Measurements from ENCODE around the gene OLFML3. TPM values are rescaled to one million over a fixed set of nuclear protein-coding genes. Genes with fewer than 3 reads are reported as not detected.

Gene OLFML3
- total and polyA plus RNA-seq, 2 experiments from 2014 or later, result 9.7 to 16.0 TPM

GRCh38 chr1:113951719-113952118 is 27.6 kb upstream of the OLFML3 start:
- Histone ChIP-seq H3K9me3 (ENCODE audit: low read depth) (no peaks in the 10 kb centered on the region), H3K36me3 (peaks cover 13% of the 10 kb centered on the region), H3K27ac (no peak overlapping the region), H3K4me3 (no peak overlapping the region), H3K27me3 (no peaks in the 10 kb centered on the region), H3K4me1 (ENCODE audit: low read depth) (peaks cover 14% of the 10 kb centered on the region)
- no peak for DNase-seq (ENCODE audit: low read depth in 1 of 2, low spot score in 1 of 2)
- TF ChIP-seq, protein P1, sequence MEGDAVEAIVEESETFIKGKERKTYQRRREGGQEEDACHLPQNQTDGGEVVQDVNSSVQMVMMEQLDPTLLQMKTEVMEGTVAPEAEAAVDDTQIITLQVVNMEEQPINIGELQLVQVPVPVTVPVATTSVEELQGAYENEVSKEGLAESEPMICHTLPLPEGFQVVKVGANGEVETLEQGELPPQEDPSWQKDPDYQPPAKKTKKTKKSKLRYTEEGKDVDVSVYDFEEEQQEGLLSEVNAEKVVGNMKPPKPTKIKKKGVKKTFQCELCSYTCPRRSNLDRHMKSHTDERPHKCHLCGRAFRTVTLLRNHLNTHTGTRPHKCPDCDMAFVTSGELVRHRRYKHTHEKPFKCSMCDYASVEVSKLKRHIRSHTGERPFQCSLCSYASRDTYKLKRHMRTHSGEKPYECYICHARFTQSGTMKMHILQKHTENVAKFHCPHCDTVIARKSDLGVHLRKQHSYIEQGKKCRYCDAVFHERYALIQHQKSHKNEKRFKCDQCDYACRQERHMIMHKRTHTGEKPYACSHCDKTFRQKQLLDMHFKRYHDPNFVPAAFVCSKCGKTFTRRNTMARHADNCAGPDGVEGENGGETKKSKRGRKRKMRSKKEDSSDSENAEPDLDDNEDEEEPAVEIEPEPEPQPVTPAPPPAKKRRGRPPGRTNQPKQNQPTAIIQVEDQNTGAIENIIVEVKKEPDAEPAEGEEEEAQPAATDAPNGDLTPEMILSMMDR (IDR thresholded peaks at IDR 0.05; ENCODE audit: low read depth, low read length), result no peak

- Histone ChIP-seq H3K27ac (no peak overlapping the region), H3K9me3 (ENCODE audit: low read depth) (peaks cover 2% of the 10 kb centered on the region), H3K36me3 (peaks cover 43% of the 10 kb centered on the region), H3K4me1 (ENCODE audit: low read depth) (no peaks in the 10 kb centered on the region), H3K27me3 (no peaks in the 10 kb centered on the region), H3K4me3 (no peak overlapping the region)
- TF ChIP-seq, protein P1 (IDR thresholded peaks at IDR 0.05; ENCODE audit: low read depth, low read length), result no peak
- no peak for DNase-seq (ENCODE audit: low read depth in 1 of 2, low spot score in 1 of 2)
These were observed 21.3 kb upstream of the OLFML3 start for GRCh38 chr1:113957984-113958383.

DNA sequence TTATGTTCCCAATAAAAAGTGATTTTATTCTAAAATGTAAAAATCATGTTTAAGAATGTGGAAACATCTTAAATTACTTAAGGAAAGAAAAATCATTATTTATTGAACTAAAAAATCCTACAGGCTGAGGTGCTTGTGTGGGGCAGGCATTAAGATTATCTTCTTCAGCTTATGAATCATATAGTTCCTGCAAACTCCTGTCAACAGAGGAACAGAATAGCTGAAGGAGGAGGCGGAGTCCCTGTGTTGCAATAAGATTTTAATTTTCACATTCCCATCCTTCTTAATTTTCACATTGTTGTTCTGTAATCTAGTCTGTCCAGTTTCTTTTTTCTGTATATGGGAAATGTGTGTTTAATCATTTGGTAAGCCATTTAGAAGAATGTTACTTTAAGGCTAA is 20.6 kb upstream of the OLFML3 start:
- peak in 1 of 2 donors; percentile 58 for DNase-seq (ENCODE audit: low read depth in 1 of 2, low spot score in 1 of 2)
- Histone ChIP-seq H3K27me3 (no peaks in the 10 kb centered on the region), H3K9me3 (ENCODE audit: low read depth) (peaks cover 2% of the 10 kb centered on the region)

DNA sequence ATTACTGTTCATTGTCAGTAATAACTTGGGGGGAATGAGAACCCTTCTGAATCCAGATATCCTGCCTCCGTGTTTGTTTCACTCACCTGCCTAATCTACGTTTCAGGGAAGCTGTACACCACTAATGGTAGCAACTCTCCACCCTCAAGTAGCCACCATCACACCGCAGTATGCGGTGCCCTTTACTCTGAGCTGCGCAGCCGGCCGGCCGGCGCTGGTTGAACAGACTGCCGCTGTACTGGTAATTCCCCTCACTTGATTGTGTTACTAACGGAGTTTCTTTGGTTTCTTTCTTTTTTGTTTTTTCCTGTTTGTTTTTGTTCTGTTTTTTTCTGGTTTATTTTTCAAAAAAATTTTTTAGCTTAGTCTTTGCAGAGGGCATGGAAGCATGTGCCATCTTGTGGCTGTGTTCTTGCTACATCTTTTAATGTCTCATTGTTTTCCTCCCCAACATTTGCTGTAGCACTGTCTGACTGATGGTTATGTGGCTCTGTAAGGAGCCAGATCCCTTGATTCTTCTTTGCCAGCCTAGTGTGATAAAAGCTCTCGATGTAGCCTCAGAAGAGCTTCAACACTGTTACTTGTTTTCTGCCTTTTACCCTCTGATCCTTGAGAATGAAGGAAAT is 15.9 kb upstream of the OLFML3 start:
- no peaks in the 10 kb centered on the region for H3K4me1 ChIP-seq (ENCODE audit: low read depth)
- peaks cover 51% of the 10 kb centered on the region for H3K36me3 ChIP-seq
- DNase-seq (ENCODE audit: low read depth in 1 of 2, low spot score in 1 of 2), result peak in 1 of 2 donors; percentile 28

More for the DNA sequence above, 20.6 kb upstream of the OLFML3 start:
- Histone ChIP-seq H3K27ac (no peak overlapping the region), H3K36me3 (peaks cover 50% of the 10 kb centered on the region), H3K4me3 (no peak overlapping the region), H3K4me1 (ENCODE audit: low read depth) (no peaks in the 10 kb centered on the region)
- TF ChIP-seq, protein P1 (IDR thresholded peaks at IDR 0.05; ENCODE audit: low read depth, low read length), result no peak

DNA sequence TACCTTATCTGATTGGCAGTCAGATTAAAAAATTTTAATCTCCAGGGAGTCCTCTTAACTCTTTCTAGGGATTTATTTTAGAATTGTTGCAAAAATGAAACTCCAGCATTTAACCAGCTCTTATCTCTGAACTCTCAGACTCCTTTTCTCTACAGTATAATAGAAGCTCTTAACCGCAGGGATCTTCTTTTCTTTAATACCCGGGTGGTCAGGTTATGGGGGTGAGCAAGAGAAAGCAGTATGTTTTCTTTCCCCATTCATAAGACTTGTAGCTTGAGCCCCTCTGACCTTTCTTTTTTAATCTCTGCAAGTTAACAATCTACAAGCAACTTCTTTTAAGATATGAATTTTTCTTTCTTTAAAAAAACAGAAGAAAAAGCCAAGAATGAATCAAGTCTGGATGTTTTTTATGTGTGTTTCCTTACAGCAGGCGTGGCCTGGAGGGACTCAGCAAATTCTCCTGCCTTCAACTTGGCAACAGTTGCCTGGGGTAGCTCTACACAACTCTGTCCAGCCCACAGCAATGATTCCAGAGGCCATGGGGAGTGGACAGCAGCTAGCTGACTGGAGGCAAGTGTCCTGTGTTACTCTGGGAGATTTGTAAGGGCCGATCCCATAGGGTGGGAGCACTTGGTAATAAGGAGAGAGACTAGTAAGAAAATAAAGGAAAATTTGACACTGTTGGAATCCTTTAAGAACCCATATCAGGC is 13.4 kb upstream of the OLFML3 start:
- Histone ChIP-seq H3K9me3 (ENCODE audit: low read depth) (no peaks in the 10 kb centered on the region), H3K4me3 (no peak overlapping the region), H3K27ac (no peak overlapping the region), H3K27me3 (no peaks in the 10 kb centered on the region), H3K4me1 (ENCODE audit: low read depth) (no peaks in the 10 kb centered on the region), H3K36me3 (peaks cover 69% of the 10 kb centered on the region)
- TF ChIP-seq, protein P1 (IDR thresholded peaks at IDR 0.05; ENCODE audit: low read depth, low read length), result no peak
- no peak for DNase-seq (ENCODE audit: low read depth in 1 of 2, low spot score in 1 of 2)

More for the DNA sequence above, 15.9 kb upstream of the OLFML3 start:
- Histone ChIP-seq H3K9me3 (ENCODE audit: low read depth) (peaks cover under 1% of the 10 kb centered on the region), H3K27me3 (no peaks in the 10 kb centered on the region), H3K27ac (no peak overlapping the region), H3K4me3 (no peak overlapping the region)
- TF ChIP-seq, protein P1 (IDR thresholded peaks at IDR 0.05; ENCODE audit: low read depth, low read length), result no peak

Data from cardiac muscle cell (in vitro differentiated cells and primary cell).